HCT116 (cell line): ENCODE results near the gene FNDC5. TPM values are rescaled to one million over a fixed set of nuclear protein-coding genes. Genes with fewer than 3 reads are reported as not detected.

Experiments
- ATAC-seq: fragments of 200-7000 bp; cut with Tn5 transposase; 2 replicates; pipeline ENCODE4 v1.9.1; 2020; ENCODE audit warnings: mild to moderate bottlenecking, moderate library complexity
- BruUV-seq: library from RNA; stranded (reverse); fragments of 400-500 nt; replicated peaks from 2 replicates; lab custom pipeline; 2021; lab: Mats Ljungman, UMichigan
- CTCF ChIA-PET: fragments of 300-600 bp; sonication (Branson Sonifier 250); formaldehyde crosslinking; loops from one replicate; lab custom pipeline; 2021; ENCODE audit warnings: antibody characterized with exemption; lab: Charles Lee
- POLR2A ChIA-PET: fragments of 300-600, 350-600 bp; sonication (Branson Sonifier 250); formaldehyde crosslinking; loops from one replicate; lab custom pipeline; 2021; ENCODE audit warnings: antibody characterized with exemption; lab: Charles Lee
- RAD21 ChIA-PET, 2 experiments: fragments of 300-600 bp; sonication (Branson Sonifier 250); formaldehyde crosslinking; loops; one replicate each; lab custom pipeline; 2023; ENCODE audit warnings: low total read pairs in 2 of 2; ENCODE audit not compliant: uncharacterized antibody in 2 of 2, unreplicated experiment in 2 of 2, low non-redundant PET in 1 of 2; lab: Charles Lee
- DNase-seq: peaks from one replicate; pipeline ENCODE4 v3.0.0-alpha.2; 2010; ENCODE audit warnings: low read depth, low spot score
- H2AFZ ChIP-seq: fragments of 200-600 bp; shearing (Covaris generic), sonication (generic); 2 replicates; pipeline ENCODE4 v1.6.1; 2017; ENCODE audit warnings: low read depth, mixed run types, mixed read lengths, antibody characterized with exemption, low read length; ENCODE audit not compliant: poor library complexity, severe bottlenecking
- H3K27ac ChIP-seq: 2 replicates; pipeline ENCODE4 v1.5.1; 2012; ENCODE audit warnings: low read depth, low read length
- H3K27me3 ChIP-seq: fragments of 200-600 bp; sonication (generic); 2 replicates; pipeline ENCODE4 v1.6.1; 2016; ENCODE audit warnings: mixed run types, low read length, mixed read lengths; ENCODE audit not compliant: insufficient read depth
- H3K36me3 ChIP-seq, 2 experiments: fragments of 200-500 bp in 1 of 2; fragments of 200-600 bp in 1 of 2; sonication (Bioruptor generic) in 1 of 2; sonication (generic) in 1 of 2; 2 replicates each; pipeline versions ENCODE4 v1.5.1 to v1.6.1; 2014 to 2016; ENCODE audit warnings: low read length in 2 of 2, inconsistent platforms in 1 of 2, mixed read lengths in 1 of 2, mixed run types in 1 of 2; ENCODE audit not compliant: insufficient read depth in 2 of 2, control insufficient read depth in 1 of 2
- H3K4me1 ChIP-seq, 2 experiments: fragments of 200-600 bp in 1 of 2; sonication (generic) in 1 of 2; 2 replicates each; pipeline versions ENCODE4 v1.5.1 to v1.6.1; 2012 to 2017; ENCODE audit warnings: low read length in 2 of 2, inconsistent platforms in 1 of 2, mild to moderate bottlenecking in 1 of 2, mixed read lengths in 1 of 2, mixed run types in 1 of 2, moderate library complexity in 1 of 2; ENCODE audit not compliant: insufficient read depth in 2 of 2, control insufficient read depth in 1 of 2
- H3K4me2 ChIP-seq: fragments of 200-600 bp; sonication (generic); 2 replicates; pipeline ENCODE4 v1.6.1; 2017; ENCODE audit warnings: mixed run types, low read length, mixed read lengths
- H3K4me3 ChIP-seq, 2 experiments: fragments of 200-600 bp in 1 of 2; sonication (generic) in 1 of 2; replicated peaks in 1 of 2; 2 replicates each; pipeline ENCODE4 v1.5.1; 2011 to 2016; ENCODE audit warnings: low read length in 2 of 2, control low read depth in 1 of 2, low read depth in 1 of 2, mild to moderate bottlenecking in 1 of 2, mixed read lengths in 1 of 2, mixed run types in 1 of 2
- H3K79me2 ChIP-seq: fragments of 200-600 bp; sonication (generic); 2 replicates; pipeline ENCODE4 v1.6.1; 2017; ENCODE audit warnings: mild to moderate bottlenecking, mixed run types, low read length, moderate library complexity, mixed read lengths; ENCODE audit not compliant: insufficient read depth
- H3K9ac ChIP-seq: fragments of 200-600 bp; sonication (generic); 2 replicates; pipeline ENCODE4 v1.6.1; 2016; ENCODE audit warnings: low read length, mixed read lengths
- H3K9me2 ChIP-seq: fragments of 200-600 bp; sonication (generic), shearing (Covaris generic); 2 replicates; pipeline ENCODE4 v1.6.1; 2017; ENCODE audit warnings: mixed run types, mild to moderate bottlenecking, moderate library complexity; ENCODE audit not compliant: insufficient read depth
- H3K9me3 ChIP-seq, 2 experiments: fragments of 200-500 bp in 1 of 2; fragments of 200-600 bp in 1 of 2; sonication (Bioruptor generic) in 1 of 2; sonication (generic) in 1 of 2; 2 replicates each; pipeline ENCODE4 v1.6.1; 2014 to 2017; ENCODE audit warnings: low read length in 2 of 2, mixed read lengths in 2 of 2, inconsistent platforms in 1 of 2, low read depth in 1 of 2, mild to moderate bottlenecking in 1 of 2, mixed run types in 1 of 2, moderate library complexity in 1 of 2; ENCODE audit not compliant: control insufficient read depth in 1 of 2, insufficient read depth in 1 of 2
- H4K20me1 ChIP-seq: fragments of 200-600 bp; sonication (generic), shearing (Covaris generic); 2 replicates; pipeline ENCODE4 v1.6.1; 2017; ENCODE audit warnings: mixed run types, mild to moderate bottlenecking, moderate library complexity; ENCODE audit not compliant: insufficient read depth
- ATF3 ChIP-seq: IDR thresholded peaks from 2 replicates; pipeline ENCODE4 v1.6.1; 2012
- CBX3 ChIP-seq: IDR thresholded peaks from 2 replicates; pipeline ENCODE4 v1.6.1; 2012; ENCODE audit warnings: low read depth
- CEBPB ChIP-seq: IDR thresholded peaks from 2 replicates; pipeline ENCODE4 v1.6.1; 2012; ENCODE audit warnings: low read depth
- CTCF ChIP-seq, 3 experiments: fragments of 200-600 bp in 1 of 3; sonication (generic) in 1 of 3; IDR thresholded peaks in 2 of 3; conservative IDR thresholded peaks in 1 of 3; 2 replicates each; pipeline ENCODE4 v1.5.1; 2012 to 2017; ENCODE audit warnings: low read depth in 2 of 3, low read length in 2 of 3, antibody characterized with exemption in 1 of 3, borderline replicate concordance in 1 of 3, control low read depth in 1 of 3, mild to moderate bottlenecking in 1 of 3, mixed read lengths in 1 of 3, mixed run types in 1 of 3, moderate library complexity in 1 of 3; ENCODE audit not compliant: insufficient read depth in 1 of 3
- ELF1 ChIP-seq: IDR thresholded peaks from 2 replicates; pipeline ENCODE4 v1.6.1; 2012; ENCODE audit warnings: low read depth, borderline replicate concordance
- EZH2 ChIP-seq: fragments of 200-600 bp; sonication (generic); IDR thresholded peaks from 2 replicates; pipeline ENCODE4 v1.6.1; 2017; ENCODE audit warnings: antibody characterized with exemption, mixed run types
- EZH2phosphoT487 ChIP-seq: fragments of 200-600 bp; IDR thresholded peaks from 2 replicates; pipeline ENCODE4 v1.6.1; 2018; ENCODE audit warnings: antibody characterized with exemption, borderline replicate concordance
- FOSL1 ChIP-seq: IDR thresholded peaks from 2 replicates; pipeline ENCODE4 v1.6.1; 2012; ENCODE audit warnings: low read depth
- JUND ChIP-seq: IDR thresholded peaks from 2 replicates; pipeline ENCODE4 v1.6.1; 2012
- MAX ChIP-seq: IDR thresholded peaks from 2 replicates; pipeline ENCODE4 v1.6.1; 2012
- POLR2A ChIP-seq: IDR thresholded peaks from 2 replicates; pipeline ENCODE4 v1.7.0; 2011; ENCODE audit warnings: borderline replicate concordance; ENCODE audit not compliant: insufficient read depth, insufficient read length; ENCODE audit errors: extremely low read depth
- POLR2AphosphoS5 ChIP-seq: IDR thresholded peaks from 2 replicates; pipeline ENCODE4 v1.6.1; 2011; ENCODE audit warnings: mild to moderate bottlenecking, low read depth, low read length, moderate library complexity
- RAD21 ChIP-seq: IDR thresholded peaks from 2 replicates; pipeline ENCODE4 v1.6.1; 2012; ENCODE audit warnings: low read depth, mild to moderate bottlenecking
- SIN3A ChIP-seq: IDR thresholded peaks from 2 replicates; pipeline ENCODE4 v1.6.1; 2012; ENCODE audit warnings: low read depth
- SP1 ChIP-seq: IDR thresholded peaks from 2 replicates; pipeline ENCODE4 v1.6.1; 2012; ENCODE audit warnings: low read depth
- SRF ChIP-seq: IDR thresholded peaks from 2 replicates; pipeline ENCODE4 v1.6.1; 2012; ENCODE audit warnings: low read depth
- TCF7L2 ChIP-seq: IDR thresholded peaks from 2 replicates; pipeline ENCODE4 v1.7.0; 2011; ENCODE audit warnings: borderline replicate concordance, inconsistent platforms; ENCODE audit not compliant: insufficient read depth, insufficient read length; ENCODE audit errors: extremely low read depth
- YY1 ChIP-seq: IDR thresholded peaks from 2 replicates; pipeline ENCODE4 v1.6.1; 2011; ENCODE audit warnings: low read length, low read depth, moderate library complexity, mild to moderate bottlenecking; ENCODE audit not compliant: insufficient replicate concordance; ENCODE audit errors: extremely low read depth
- ZNF274 ChIP-seq: fragments of 200-500 bp; sonication (Bioruptor generic); IDR thresholded peaks from 2 replicates; pipeline ENCODE4 v1.6.1; 2014; ENCODE audit warnings: mild to moderate bottlenecking, low read depth, low read length, inconsistent platforms
- intact Hi-C: fragments of 100-400 bp; cut with micrococcal nuclease; formaldehyde crosslinking; loops from 2 replicates; pipeline ENCODE4 v1.10.0; 2022
- total RNA-seq: library from RNA; stranded (reverse); gene quantifications from one replicate; pipeline ENCODE4 v1.2.1, GENCODE V29; 2021; ENCODE audit not compliant: unreplicated experiment
- TF ChIP-seq, protein P1 (sequence below): IDR thresholded peaks from 2 replicates; pipeline ENCODE4 v1.6.1; 2012; ENCODE audit warnings: low read depth

The FNDC5 gene
- total RNA-seq, 1 experiment from 2014 or later: not detected

DNA sequence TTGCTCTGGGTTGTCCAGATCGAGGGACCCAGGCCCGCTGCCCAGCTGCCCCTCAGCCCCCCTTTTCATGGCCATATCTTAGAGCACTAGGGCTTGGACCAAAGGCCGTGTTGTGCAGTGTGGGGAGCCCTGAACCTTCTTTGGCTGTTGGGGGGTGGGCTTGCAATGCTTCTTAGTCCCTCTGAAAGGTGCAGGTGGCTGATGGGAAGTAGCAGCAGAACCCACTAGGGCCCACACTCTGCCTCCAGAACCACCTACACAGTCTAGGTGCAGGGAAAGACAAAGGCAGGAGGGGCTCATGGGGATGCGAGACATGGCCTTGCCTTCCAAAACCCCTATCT lies 13.3 kb upstream of the FNDC5 start:
- Histone ChIP-seq H3K36me3 (no peaks in the 10 kb centered on the region), H3K4me2 (no peak overlapping the region), H2AFZ (no peak overlapping the region), H3K79me2 (no peaks in the 10 kb centered on the region), H3K4me3 (no peak overlapping the region), H4K20me1 (no peaks in the 10 kb centered on the region), H3K27ac (no peak overlapping the region), H3K27me3 (no peaks in the 10 kb centered on the region), H3K9ac (no peak overlapping the region), H3K4me1 (peaks cover 0 to 5% of the 10 kb centered on the region in 2 experiments; a peak in 1 of 4 replicates), H3K9me3 (no peaks in the 10 kb centered on the region), H3K9me2 (no peaks in the 10 kb centered on the region)
- no peak for DNase-seq
- no peak for ATAC-seq
- ChIA-PET POLR2A (no interaction called here), RAD21 (no interaction called here), CTCF (no interaction called here)
- intact Hi-C loops: no loop called here
- no TSS peak for BruUV-seq
- TF ChIP-seq, protein P1, sequence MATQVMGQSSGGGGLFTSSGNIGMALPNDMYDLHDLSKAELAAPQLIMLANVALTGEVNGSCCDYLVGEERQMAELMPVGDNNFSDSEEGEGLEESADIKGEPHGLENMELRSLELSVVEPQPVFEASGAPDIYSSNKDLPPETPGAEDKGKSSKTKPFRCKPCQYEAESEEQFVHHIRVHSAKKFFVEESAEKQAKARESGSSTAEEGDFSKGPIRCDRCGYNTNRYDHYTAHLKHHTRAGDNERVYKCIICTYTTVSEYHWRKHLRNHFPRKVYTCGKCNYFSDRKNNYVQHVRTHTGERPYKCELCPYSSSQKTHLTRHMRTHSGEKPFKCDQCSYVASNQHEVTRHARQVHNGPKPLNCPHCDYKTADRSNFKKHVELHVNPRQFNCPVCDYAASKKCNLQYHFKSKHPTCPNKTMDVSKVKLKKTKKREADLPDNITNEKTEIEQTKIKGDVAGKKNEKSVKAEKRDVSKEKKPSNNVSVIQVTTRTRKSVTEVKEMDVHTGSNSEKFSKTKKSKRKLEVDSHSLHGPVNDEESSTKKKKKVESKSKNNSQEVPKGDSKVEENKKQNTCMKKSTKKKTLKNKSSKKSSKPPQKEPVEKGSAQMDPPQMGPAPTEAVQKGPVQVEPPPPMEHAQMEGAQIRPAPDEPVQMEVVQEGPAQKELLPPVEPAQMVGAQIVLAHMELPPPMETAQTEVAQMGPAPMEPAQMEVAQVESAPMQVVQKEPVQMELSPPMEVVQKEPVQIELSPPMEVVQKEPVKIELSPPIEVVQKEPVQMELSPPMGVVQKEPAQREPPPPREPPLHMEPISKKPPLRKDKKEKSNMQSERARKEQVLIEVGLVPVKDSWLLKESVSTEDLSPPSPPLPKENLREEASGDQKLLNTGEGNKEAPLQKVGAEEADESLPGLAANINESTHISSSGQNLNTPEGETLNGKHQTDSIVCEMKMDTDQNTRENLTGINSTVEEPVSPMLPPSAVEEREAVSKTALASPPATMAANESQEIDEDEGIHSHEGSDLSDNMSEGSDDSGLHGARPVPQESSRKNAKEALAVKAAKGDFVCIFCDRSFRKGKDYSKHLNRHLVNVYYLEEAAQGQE: no peak
- TF ChIP-seq TCF7L2 (no peak), CTCF (IDR thresholded peaks at IDR 0.05 in 2 of 3, conservative IDR thresholded peaks at IDR 0.05 in 1 of 3; ENCODE audit: borderline replicate concordance in 1 of 3, insufficient read depth in 1 of 3, low read depth in 2 of 3, low read length in 2 of 3) (no peak), ZNF274 (no peak), SRF (no peak), JUND (no peak), EZH2phosphoT487 (no peak), FOSL1 (no peak), SIN3A (no peak), EZH2 (no peak), YY1 (no peak), ATF3 (no peak), POLR2AphosphoS5 (no peak), MAX (no peak), CBX3 (no peak), SP1 (no peak), CEBPB (no peak), ELF1 (no peak), POLR2A (no peak), RAD21 (no peak)
